ENCODE results near the gene ARVCF. TPM values are rescaled to one million over a fixed set of nuclear protein-coding genes. Genes with fewer than 3 reads are reported as not detected.

The ARVCF gene
- total RNA-seq, 1 donor from 2014 or later, result 101 TPM

GRCh38 chr22:20033045-20033706 lies 16.6 kb upstream of the ARVCF start:
- Mint-ChIP-seq H3K4me3 (ENCODE audit: low read depth) (no peak overlapping the region), H3K27me3 (no peaks in the 10 kb centered on the region)

DNA sequence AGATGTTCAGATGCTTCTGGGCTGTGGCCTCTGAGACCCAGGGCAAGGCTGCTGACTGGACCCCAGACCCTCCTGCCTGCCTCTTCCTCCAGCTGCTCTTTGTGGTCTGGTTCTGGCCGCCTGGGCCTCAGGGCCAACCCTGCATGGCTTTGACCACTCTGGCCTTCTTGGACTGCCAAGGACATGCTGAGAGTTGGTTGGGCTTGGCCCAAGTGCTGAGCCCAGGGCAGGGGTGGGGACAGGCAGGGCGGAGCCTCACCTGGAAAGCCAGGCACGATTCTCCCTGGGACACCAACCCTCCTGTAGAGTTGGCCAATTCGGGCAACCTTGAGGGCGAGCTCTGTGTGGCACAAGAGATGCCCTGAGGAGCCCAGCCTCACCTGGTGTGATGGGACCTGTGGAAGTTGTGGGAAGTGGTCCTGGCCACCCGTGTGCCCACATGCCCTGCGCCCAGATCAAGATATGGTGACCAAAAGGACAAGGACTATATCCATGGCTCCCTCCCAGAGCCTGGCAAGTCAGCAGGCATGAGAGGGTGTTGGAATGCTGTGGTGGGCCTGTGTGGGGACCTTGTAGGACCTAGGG lies 15.9 kb upstream of the ARVCF start:
- Mint-ChIP-seq H3K27ac (no peak overlapping the region), H3K4me3 (ENCODE audit: low read depth) (no peak overlapping the region), H3K9me3 (ENCODE audit: low read depth) (no peaks in the 10 kb centered on the region), H3K4me1 (ENCODE audit: low read depth) (peaks cover 4% of the 10 kb centered on the region), H3K36me3 (ENCODE audit: insufficient read depth) (peaks cover 6% of the 10 kb centered on the region), H3K27me3 (no peaks in the 10 kb centered on the region)
- no peak for DNase-seq (ENCODE audit: low spot score, unreplicated experiment)
- TF ChIP-seq CTCF (IDR thresholded peaks at IDR 0.05; ENCODE audit: unreplicated experiment), result no peak

More at GRCh38 chr22:20033045-20033706, 16.6 kb upstream of the ARVCF start:
- TF ChIP-seq CTCF (IDR thresholded peaks at IDR 0.05; ENCODE audit: unreplicated experiment), result no peak
- Mint-ChIP-seq H3K36me3 (ENCODE audit: insufficient read depth) (peaks cover 6% of the 10 kb centered on the region), H3K27ac (no peak overlapping the region), H3K4me1 (ENCODE audit: low read depth) (peaks cover 4% of the 10 kb centered on the region), H3K9me3 (ENCODE audit: low read depth) (no peaks in the 10 kb centered on the region)
- DNase-seq (ENCODE audit: low spot score, unreplicated experiment), result no peak

DNA sequence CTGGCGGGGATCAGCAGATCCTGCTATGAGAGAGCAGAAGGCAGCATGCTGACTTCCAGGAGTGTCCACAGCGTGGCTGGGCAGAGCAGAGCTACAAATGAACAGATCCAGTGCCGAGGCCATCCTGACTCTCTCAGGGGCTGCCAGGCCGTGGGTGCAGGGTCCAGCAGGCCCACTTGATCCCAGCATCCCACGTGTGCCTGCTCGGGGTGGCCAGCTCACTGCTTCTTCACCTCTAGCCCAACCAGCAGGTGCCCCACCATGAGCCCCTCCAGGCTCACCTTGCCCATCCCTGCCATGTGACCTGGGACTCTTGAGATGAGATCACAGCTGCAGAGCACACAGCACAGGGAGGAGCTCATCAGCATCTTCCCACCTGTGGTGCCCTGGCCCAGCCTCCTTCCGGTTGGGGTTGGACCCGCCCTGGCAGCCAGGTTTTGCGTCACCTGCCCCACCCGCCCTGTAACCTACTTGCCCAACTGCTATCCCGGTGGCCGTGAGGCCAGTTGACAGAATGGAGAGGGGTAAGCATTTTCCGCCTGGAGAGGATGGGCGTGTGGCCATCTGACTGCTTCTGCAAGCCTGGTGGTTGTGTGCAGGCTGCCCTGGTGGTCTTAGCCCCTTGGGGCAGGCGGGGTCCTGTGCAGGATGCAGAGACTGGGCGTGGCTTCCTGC lies 15.2 kb upstream of the ARVCF start:
- no peak for TF ChIP-seq CTCF (IDR thresholded peaks at IDR 0.05; ENCODE audit: unreplicated experiment)
- H3K27ac Mint-ChIP-seq, result no peak overlapping the region
- H3K36me3 Mint-ChIP-seq (ENCODE audit: insufficient read depth), result peaks cover 2% of the 10 kb centered on the region
- H3K27me3 Mint-ChIP-seq, result no peaks in the 10 kb centered on the region
- DNase-seq (ENCODE audit: low spot score, unreplicated experiment), result no peak
- no peaks in the 10 kb centered on the region for H3K9me3 Mint-ChIP-seq (ENCODE audit: low read depth)
- no peak overlapping the region for H3K4me3 Mint-ChIP-seq (ENCODE audit: low read depth)
- peaks cover 4% of the 10 kb centered on the region for H3K4me1 Mint-ChIP-seq (ENCODE audit: low read depth)

- no peak for DNase-seq (ENCODE audit: low spot score, unreplicated experiment)
- Mint-ChIP-seq H3K4me3 (ENCODE audit: low read depth) (no peak overlapping the region), H3K27ac (peak overlapping the region; percentile 88), H3K9me3 (ENCODE audit: low read depth) (no peaks in the 10 kb centered on the region), H3K4me1 (ENCODE audit: low read depth) (no peaks in the 10 kb centered on the region), H3K27me3 (no peaks in the 10 kb centered on the region), H3K36me3 (ENCODE audit: insufficient read depth) (peaks cover 1% of the 10 kb centered on the region)
- no peak for TF ChIP-seq CTCF (IDR thresholded peaks at IDR 0.05; ENCODE audit: unreplicated experiment)
Observed at GRCh38 chr22:20029550-20030225, 13.1 kb upstream of the ARVCF start.

GRCh38 chr22:20028855-20029549 lies 12.4 kb upstream of the ARVCF start:
- Mint-ChIP-seq H3K36me3 (ENCODE audit: insufficient read depth) (peaks cover 1% of the 10 kb centered on the region), H3K9me3 (ENCODE audit: low read depth) (no peaks in the 10 kb centered on the region), H3K27ac (no peak overlapping the region), H3K4me1 (ENCODE audit: low read depth) (no peaks in the 10 kb centered on the region), H3K27me3 (no peaks in the 10 kb centered on the region), H3K4me3 (ENCODE audit: low read depth) (no peak overlapping the region)
- no peak for DNase-seq (ENCODE audit: low spot score, unreplicated experiment)
- TF ChIP-seq CTCF (IDR thresholded peaks at IDR 0.05; ENCODE audit: unreplicated experiment), result no peak
